GM19239 (cell line): ENCODE measurements around the gene AOAH.

Experiments
- DNase-seq: peaks from one replicate; pipeline ENCODE4 v3.0.0; 2011; ENCODE audit warnings: low spot score; ENCODE audit not compliant: insufficient read length
- FAIRE-seq: peaks from 2 replicates; lab custom pipeline; 2011; peaks lifted over from hg19 to GRCh38; lab: Jason Lieb, UNC

The AOAH gene

GRCh38 chr7:36571190-36571560, 153.1 kb downstream of the AOAH start:
- FAIRE-seq = no peak
- no peak for DNase-seq

GRCh38 chr7:36570528-36571189, 153.6 kb downstream of the AOAH start:
- no peak for DNase-seq
- no peak for FAIRE-seq

- no peak for FAIRE-seq
These were observed 155.8 kb downstream of the AOAH start for GRCh38 chr7:36568452-36568849.

GRCh38 chr7:36567699-36568451, 156.4 kb downstream of the AOAH start:
- DNase-seq = no peak

More at GRCh38 chr7:36568452-36568849, 155.8 kb downstream of the AOAH start:
- no peak for DNase-seq

GRCh38 chr7:36565792-36566356, 158.4 kb downstream of the AOAH start:
- no peak for FAIRE-seq
- DNase-seq = no peak

More at GRCh38 chr7:36567699-36568451, 156.4 kb downstream of the AOAH start:
- no peak for FAIRE-seq

GRCh38 chr7:36564489-36564888, 159.8 kb downstream of the AOAH start:
- DNase-seq = no peak
- no peak for FAIRE-seq

- no peak for DNase-seq
- no peak for FAIRE-seq
These were observed 160.5 kb downstream of the AOAH start for GRCh38 chr7:36563706-36564327.

- FAIRE-seq (no peak), DNase-seq (no peak)
These were observed 162.2 kb downstream of the AOAH start for GRCh38 chr7:36562121-36562520.

- DNase-seq (no peak), FAIRE-seq (no peak)
These were observed 175.3 kb downstream of the AOAH start for GRCh38 chr7:36549029-36549428.

GRCh38 chr7:36547416-36547815, 176.9 kb downstream of the AOAH start:
- DNase-seq (no peak), FAIRE-seq (no peak)

GRCh38 chr7:36546331-36546730, 178.0 kb downstream of the AOAH start:
- FAIRE-seq = no peak

GRCh38 chr7:36545291-36545690, 179.0 kb downstream of the AOAH start:
- FAIRE-seq (no peak), DNase-seq (no peak)

More at GRCh38 chr7:36546331-36546730, 178.0 kb downstream of the AOAH start:
- DNase-seq = no peak

GRCh38 chr7:36538126-36538525, 186.2 kb downstream of the AOAH start:
- FAIRE-seq (no peak), DNase-seq (no peak)

- DNase-seq (no peak), FAIRE-seq (no peak)
These were observed 188.2 kb downstream of the AOAH start for GRCh38 chr7:36535866-36536664.

GRCh38 chr7:36533717-36534116, 190.6 kb downstream of the AOAH start:
- DNase-seq (no peak), FAIRE-seq (no peak)

- no peak for DNase-seq
- FAIRE-seq = no peak
These were observed 191.3 kb downstream of the AOAH start for GRCh38 chr7:36532981-36533499.

- DNase-seq (no peak), FAIRE-seq (no peak)
These were observed 192.3 kb downstream of the AOAH start for GRCh38 chr7:36531951-36532350.

GRCh38 chr7:36530456-36530855, 193.8 kb downstream of the AOAH start:
- DNase-seq = no peak

GRCh38 chr7:36527549-36527913, 196.8 kb downstream of the AOAH start:
- FAIRE-seq (no peak), DNase-seq (no peak)

More at GRCh38 chr7:36530456-36530855, 193.8 kb downstream of the AOAH start:
- no peak for FAIRE-seq
